B cell (primary cell): ENCODE results near the gene IGSF9. TPM values are rescaled to one million over a fixed set of nuclear protein-coding genes. Genes with fewer than 3 reads are reported as not detected.

Source experiments
- ATAC-seq: fragments of 200-7000 bp; cut with Tn5 transposase; one replicate; pipeline ENCODE4 v1.10.0; 2021; ENCODE audit warnings: low read depth, mild to moderate bottlenecking, moderate number of reproducible peaks, moderate library complexity
- CTCF ChIA-PET: fragments of 350-600 bp; sonication (Branson Sonifier 250); formaldehyde crosslinking; loops from one replicate; lab custom pipeline; 2021; ENCODE audit warnings: antibody characterized with exemption, inconsistent platforms; lab: Charles Lee
- POLR2A ChIA-PET: fragments of 350-600 bp; sonication (Branson Sonifier 250); formaldehyde crosslinking; loops from one replicate; lab custom pipeline; 2021; ENCODE audit warnings: antibody characterized with exemption; lab: Charles Lee
- DNase-seq: peaks from one replicate; pipeline ENCODE4 v3.0.0; 2013
- H2AFZ ChIP-seq: 2 replicates; pipeline ENCODE4 v1.6.1; 2012; ENCODE audit warnings: mild to moderate bottlenecking, low read depth, low read length; ENCODE audit not compliant: insufficient read depth, poor library complexity, severe bottlenecking
- H3K27ac ChIP-seq, 2 donors: 1 replicate in 1 of 2; 2 replicates in 1 of 2; pipeline ENCODE4 v1.5.1; 2012 to 2013; ENCODE audit warnings: low read length in 2 of 2, mild to moderate bottlenecking in 2 of 2, moderate library complexity in 1 of 2
- H3K27me3 ChIP-seq, 4 experiments: fragments of 200-600 bp in 1 of 4; sonication (generic) in 1 of 4; replicated peaks in 1 of 4; 1 replicate in 2 of 4; 2 replicates in 2 of 4; pipeline versions ENCODE4 v1.6.1 to v1.7.0; 2013 to 2016; ENCODE audit warnings: low read length in 3 of 4, mild to moderate bottlenecking in 2 of 4, mixed read lengths in 1 of 4, moderate library complexity in 1 of 4; ENCODE audit not compliant: insufficient read depth in 4 of 4, control insufficient read depth in 3 of 4; ENCODE audit errors: control extremely low read depth in 1 of 4
- H3K36me3 ChIP-seq, 2 experiments: replicated peaks in 1 of 2; 1 replicate in 1 of 2; 2 replicates in 1 of 2; pipeline versions ENCODE4 v1.6.1 to v1.7.1; 2013; ENCODE audit warnings: low read length in 1 of 2; ENCODE audit not compliant: insufficient read depth in 2 of 2, control insufficient read depth in 1 of 2; ENCODE audit errors: control extremely low read depth in 1 of 2, extremely low read depth in 1 of 2
- H3K4me1 ChIP-seq, 2 donors: fragments of 200-600 bp in 1 of 2; sonication (generic) in 1 of 2; 1 replicate in 1 of 2; 2 replicates in 1 of 2; pipeline versions ENCODE4 v1.5.1 to v1.6.1; 2013 to 2017; ENCODE audit warnings: low read length in 2 of 2; ENCODE audit not compliant: control insufficient read depth in 2 of 2, insufficient read depth in 2 of 2
- H3K4me2 ChIP-seq: replicated peaks from 2 replicates; pipeline ENCODE3; 2012; ENCODE audit warnings: mild to moderate bottlenecking, low read depth, low read length; ENCODE audit not compliant: poor library complexity, severe bottlenecking
- H3K4me3 ChIP-seq, 5 experiments: fragments of 200-600 bp in 1 of 5; sonication (generic) in 1 of 5; 1 replicate in 3 of 5; 2 replicates in 2 of 5; pipeline versions ENCODE4 v1.5.1 to v1.7.0; 2011 to 2016; ENCODE audit warnings: low read length in 4 of 5, mild to moderate bottlenecking in 4 of 5, low read depth in 2 of 5, control low read depth in 1 of 5, moderate library complexity in 1 of 5; ENCODE audit not compliant: insufficient read depth in 1 of 5; ENCODE audit errors: control extremely low read depth in 1 of 5, extremely low read depth in 1 of 5
- H3K79me2 ChIP-seq: fragments of 200-600 bp; sonication (generic); one replicate; pipeline ENCODE4 v1.6.0; 2016; ENCODE audit warnings: low read length; ENCODE audit not compliant: control insufficient read depth, insufficient read depth
- H3K9ac ChIP-seq: fragments of 200-600 bp; sonication (generic); 2 replicates; pipeline ENCODE4 v1.6.1; 2017; ENCODE audit warnings: mild to moderate bottlenecking, low read length, moderate library complexity
- H3K9me3 ChIP-seq, 3 donors: one replicate each; pipeline versions ENCODE4 v1.6.1 to v1.7.1; 2013; ENCODE audit warnings: low read length in 2 of 3; ENCODE audit not compliant: control insufficient read depth in 2 of 3, insufficient read depth in 1 of 3; ENCODE audit errors: control extremely low read depth in 1 of 3
- H4K20me1 ChIP-seq: 2 replicates; pipeline ENCODE4 v1.6.0; 2012; ENCODE audit warnings: mild to moderate bottlenecking, low read length; ENCODE audit not compliant: insufficient read depth, control insufficient read depth, poor library complexity, severe bottlenecking
- H3K27ac Mint-ChIP-seq: one replicate; pipeline ENCODE4 v1.8.0; 2021; ENCODE audit warnings: mixed read lengths
- H3K27me3 Mint-ChIP-seq: one replicate; pipeline ENCODE4 v1.8.0; 2021; ENCODE audit warnings: mixed read lengths
- H3K4me1 Mint-ChIP-seq: one replicate; pipeline ENCODE4 v1.8.0; 2021; ENCODE audit warnings: mixed read lengths
- H3K4me3 Mint-ChIP-seq: one replicate; pipeline ENCODE4 v1.8.0; 2021; ENCODE audit warnings: mixed read lengths
- H3K9me3 Mint-ChIP-seq: one replicate; pipeline ENCODE4 v1.8.0; 2022; ENCODE audit warnings: mixed read lengths; ENCODE audit not compliant: insufficient read depth
- EZH2 ChIP-seq: IDR thresholded peaks from 2 replicates; pipeline ENCODE4 v1.6.1; 2012; ENCODE audit warnings: borderline replicate concordance, low read depth, mild to moderate bottlenecking, moderate library complexity, low read length; ENCODE audit not compliant: insufficient read depth, poor library complexity, severe bottlenecking
- WGBS: methylation state at CpG from one replicate; pipeline ENCODE4 v1.1.5; 2013; ENCODE audit warnings: missing lambda C conversion rate; ENCODE audit not compliant: insufficient coverage; 5-methylcytosine and 5-hydroxymethylcytosine counted together
- intact Hi-C: fragments of 100-400 bp; cut with micrococcal nuclease; formaldehyde crosslinking; loops from one replicate; pipeline ENCODE4 v1.10.0; 2022
- polyA plus RNA-seq: library from polyadenylated mRNA; depleted of rRNA; stranded (reverse); fragments of >200 nt; gene quantifications from 2 replicates; pipeline ENCODE4 v1.2.3, GENCODE V29; 2012
- total RNA-seq, 2 donors: library from RNA; stranded (reverse); fragments of 120-200 nt in 1 of 2; gene quantifications; 1 replicate in 1 of 2; 2 replicates in 1 of 2; pipeline versions ENCODE4 v1.2.3 to v1.2.4, GENCODE V29; 2013 to 2022
- TF ChIP-seq, protein P1 (sequence below): fragments of 200-600 bp; IDR thresholded peaks from one replicate; pipeline ENCODE4 v1.8.0; 2022; ENCODE audit warnings: antibody characterized with exemption, mild to moderate bottlenecking

IGSF9 gene
- total and polyA plus RNA-seq, 2 donors (not counting 1 experiment from before 2014, with no cell fraction given), result 0.36 to 0.37 TPM

DNA sequence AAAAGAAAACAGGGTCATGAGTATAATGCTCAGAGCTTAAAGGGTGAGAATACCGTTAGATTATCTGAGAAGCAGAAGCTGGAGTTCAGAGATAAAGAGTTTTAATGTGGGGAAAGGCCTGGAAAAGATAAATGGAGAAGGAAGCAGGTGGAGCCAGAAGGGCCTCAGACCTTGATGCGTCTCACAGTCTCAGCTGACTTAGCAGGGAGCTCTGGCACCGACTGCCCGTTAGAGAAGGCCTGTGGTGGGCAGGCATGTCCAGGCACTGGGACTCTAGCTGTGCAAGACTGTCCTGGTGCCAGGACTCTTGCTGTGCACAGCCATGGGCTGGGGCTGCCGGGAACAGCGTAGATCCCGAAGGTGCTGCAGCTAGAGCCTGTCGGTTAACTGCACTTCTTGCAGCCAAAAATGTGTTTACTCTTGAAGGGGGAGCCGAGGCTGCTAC lies 12.4 kb upstream of the IGSF9 start:
- ChIA-PET POLR2A (interaction anchor here (0.6 kb wide), 1 partner anchor 1814 kb away, joined by 3 read pairs; no protein-coding TSS in a partner anchor), CTCF (interaction anchor here (1.2 to 1.3 kb wide), 2 partner anchors 12 to 50 kb away, joined by 4 read pairs; no protein-coding TSS in a partner anchor)
- H3K27me3 ChIP-seq, result peaks cover 0 to 14% (median 3%) of the 10 kb centered on the region in 4 experiments
- H3K4me1 Mint-ChIP-seq, result no peaks in the 10 kb centered on the region
- no peak overlapping the region for H3K9ac ChIP-seq
- no peak for ATAC-seq
- DNase-seq, result no peak
- no peaks in the 10 kb centered on the region for H4K20me1 ChIP-seq
- no peak overlapping the region for H3K4me3 Mint-ChIP-seq
- no peaks in the 10 kb centered on the region for H3K79me2 ChIP-seq
- no peak overlapping the region for H3K4me3 ChIP-seq
- 69% methylated on average over 7 of the region's 9 CpGs for WGBS
- H3K4me2 ChIP-seq, result no peak overlapping the region
- no peaks in the 10 kb centered on the region for H3K4me1 ChIP-seq
- H3K27ac ChIP-seq, result no peak overlapping the region
- TF ChIP-seq, protein P1, sequence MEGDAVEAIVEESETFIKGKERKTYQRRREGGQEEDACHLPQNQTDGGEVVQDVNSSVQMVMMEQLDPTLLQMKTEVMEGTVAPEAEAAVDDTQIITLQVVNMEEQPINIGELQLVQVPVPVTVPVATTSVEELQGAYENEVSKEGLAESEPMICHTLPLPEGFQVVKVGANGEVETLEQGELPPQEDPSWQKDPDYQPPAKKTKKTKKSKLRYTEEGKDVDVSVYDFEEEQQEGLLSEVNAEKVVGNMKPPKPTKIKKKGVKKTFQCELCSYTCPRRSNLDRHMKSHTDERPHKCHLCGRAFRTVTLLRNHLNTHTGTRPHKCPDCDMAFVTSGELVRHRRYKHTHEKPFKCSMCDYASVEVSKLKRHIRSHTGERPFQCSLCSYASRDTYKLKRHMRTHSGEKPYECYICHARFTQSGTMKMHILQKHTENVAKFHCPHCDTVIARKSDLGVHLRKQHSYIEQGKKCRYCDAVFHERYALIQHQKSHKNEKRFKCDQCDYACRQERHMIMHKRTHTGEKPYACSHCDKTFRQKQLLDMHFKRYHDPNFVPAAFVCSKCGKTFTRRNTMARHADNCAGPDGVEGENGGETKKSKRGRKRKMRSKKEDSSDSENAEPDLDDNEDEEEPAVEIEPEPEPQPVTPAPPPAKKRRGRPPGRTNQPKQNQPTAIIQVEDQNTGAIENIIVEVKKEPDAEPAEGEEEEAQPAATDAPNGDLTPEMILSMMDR, result no peak
- H3K9me3 Mint-ChIP-seq, result no peaks in the 10 kb centered on the region
- H3K27ac Mint-ChIP-seq, result no peak overlapping the region
- no peak overlapping the region for H2AFZ ChIP-seq
- no peaks in the 10 kb centered on the region for H3K9me3 ChIP-seq
- intact Hi-C loops, result no loop called here
- H3K27me3 Mint-ChIP-seq, result peaks cover 31% of the 10 kb centered on the region
- H3K36me3 ChIP-seq, result no peaks in the 10 kb centered on the region

DNA sequence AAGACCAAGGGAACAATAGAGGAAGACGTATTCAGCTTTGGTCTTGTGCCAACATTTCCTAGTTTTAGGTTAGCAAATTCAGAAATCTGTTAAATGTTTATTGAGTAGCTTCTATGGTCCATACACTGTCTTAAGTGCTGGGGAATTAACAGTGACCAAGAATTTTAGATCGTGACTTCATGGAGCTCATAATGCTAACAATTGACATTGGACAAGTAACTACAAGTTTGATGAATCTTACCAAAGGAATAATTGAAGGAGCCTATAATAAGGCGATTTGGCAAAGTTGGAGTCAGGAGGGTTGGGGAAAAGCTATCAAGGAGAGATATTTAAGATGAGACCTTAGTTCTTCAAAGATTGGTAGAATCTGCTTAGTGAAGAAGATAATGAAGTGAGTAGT lies 10.0 kb upstream of the IGSF9 start:
- ChIA-PET CTCF (interaction anchor here (0.7 to 1.7 kb wide), 3 partner anchors 8 to 17 kb away, joined by 3 to 4 read pairs (median 4); partner anchors contain the start of gene IGSF9), POLR2A (interaction anchor here (0.7 kb wide), 1 partner anchor 19 kb away, joined by 4 read pairs; no protein-coding TSS in a partner anchor)
- 90% methylated on average over 2 of the region's 3 CpGs for WGBS
- Histone ChIP-seq H3K27me3 (peaks cover 0 to 21% (median 6%) of the 10 kb centered on the region in 4 experiments), H3K4me2 (no peak overlapping the region), H3K79me2 (no peaks in the 10 kb centered on the region), H3K9ac (no peak overlapping the region), H2AFZ (no peak overlapping the region), H3K9me3 (no peaks in the 10 kb centered on the region), H3K4me1 (no peaks in the 10 kb centered on the region), H3K36me3 (no peaks in the 10 kb centered on the region), H3K4me3 (no peak overlapping the region), H4K20me1 (no peaks in the 10 kb centered on the region), H3K27ac (no peak overlapping the region)
- ATAC-seq (no peak), DNase-seq (no peak)
- intact Hi-C loops, result no loop called here
- Mint-ChIP-seq H3K27ac (no peak overlapping the region), H3K27me3 (peaks cover 40% of the 10 kb centered on the region), H3K4me3 (no peak overlapping the region), H3K4me1 (no peaks in the 10 kb centered on the region), H3K9me3 (no peaks in the 10 kb centered on the region)
- TF ChIP-seq EZH2, result no peak
- TF ChIP-seq, protein P1, result no peak
